GM18867 (cell line): Measurements from ENCODE around the gene THPO.

Experiments
- ATAC-seq: cut with Tn5 transposase; IDR thresholded peaks from one replicate; pipeline ENCODE4 v1.9.1; 2021; ENCODE audit warnings: mild to moderate bottlenecking, moderate library complexity; ENCODE audit not compliant: unreplicated experiment

THPO gene

DNA sequence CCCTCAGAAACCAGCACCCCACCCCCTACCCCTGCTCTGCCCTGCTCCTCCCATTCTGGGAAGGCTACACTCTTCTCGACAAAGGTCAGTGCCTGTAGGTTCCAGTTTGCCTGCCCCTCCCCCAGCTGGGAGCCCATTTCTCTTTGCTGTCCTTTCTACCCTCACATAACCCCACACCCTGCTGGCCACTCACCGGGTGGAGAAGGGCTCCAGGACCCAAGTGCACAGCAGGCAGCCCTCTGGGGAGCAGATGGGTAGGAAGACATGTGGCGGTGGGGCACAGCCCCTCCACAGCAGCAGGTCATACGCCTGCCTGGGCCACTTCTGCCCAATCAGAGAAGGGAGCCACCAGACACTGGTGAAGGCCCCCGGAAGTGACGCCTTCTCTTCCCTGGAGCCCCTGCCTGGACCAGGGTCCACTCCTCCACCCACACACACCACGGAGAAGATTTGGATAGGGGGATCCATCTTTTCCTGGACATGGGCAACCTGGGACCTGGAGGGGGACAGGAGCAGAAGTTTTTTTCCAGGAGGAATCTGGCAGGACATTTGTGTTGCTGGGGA, at the start of gene THPO:
Gene THPO, minus strand, starts transcription at position 326 of the 564 bp plus-strand sequence. CDS start 1,948 bp downstream, outside the sequence.
- ATAC-seq: no peak

DNA sequence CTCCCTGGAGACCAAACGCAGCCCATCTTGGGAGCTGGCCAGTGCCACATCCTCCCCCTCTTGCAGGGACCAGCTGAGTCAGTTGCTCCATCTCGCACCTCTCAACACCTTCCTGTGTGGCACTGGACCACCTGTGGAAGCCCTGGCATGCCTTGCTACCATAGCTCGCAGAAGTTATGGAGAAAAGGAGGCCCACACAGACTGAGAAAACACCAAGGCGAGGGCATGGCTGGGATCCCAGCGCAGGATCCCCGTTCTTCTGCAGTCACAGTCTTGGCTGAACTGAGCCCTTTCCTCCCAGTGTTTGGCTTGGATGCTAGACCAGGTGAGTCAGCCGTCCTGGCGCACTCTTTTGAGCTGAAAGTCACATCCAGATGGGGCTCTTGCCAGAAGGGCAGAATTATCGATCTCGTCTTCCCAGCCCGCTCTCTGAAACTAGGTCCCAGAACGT, 48.7 kb upstream of the THPO start:
- no peak for ATAC-seq

DNA sequence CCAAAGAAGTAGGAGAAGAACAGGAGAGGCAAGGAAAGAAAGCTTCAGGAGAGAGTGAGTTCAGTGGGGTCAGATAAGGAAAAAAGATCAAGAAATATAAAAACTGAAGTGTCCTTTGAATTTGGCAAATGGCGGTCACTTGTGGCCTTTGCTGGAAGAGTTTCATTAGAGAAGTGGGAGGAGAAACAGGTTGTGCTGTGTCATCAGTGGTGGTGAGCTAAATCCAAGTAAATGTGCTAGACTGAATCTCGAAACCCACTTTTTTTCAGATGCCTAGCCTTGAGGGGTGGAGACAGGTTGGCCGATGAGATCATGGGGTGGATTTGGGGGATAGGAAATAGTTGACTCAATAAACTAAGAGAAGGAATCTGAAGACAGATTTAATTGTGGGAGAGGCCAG, 45.6 kb upstream of the THPO start:
- no peak for ATAC-seq

DNA sequence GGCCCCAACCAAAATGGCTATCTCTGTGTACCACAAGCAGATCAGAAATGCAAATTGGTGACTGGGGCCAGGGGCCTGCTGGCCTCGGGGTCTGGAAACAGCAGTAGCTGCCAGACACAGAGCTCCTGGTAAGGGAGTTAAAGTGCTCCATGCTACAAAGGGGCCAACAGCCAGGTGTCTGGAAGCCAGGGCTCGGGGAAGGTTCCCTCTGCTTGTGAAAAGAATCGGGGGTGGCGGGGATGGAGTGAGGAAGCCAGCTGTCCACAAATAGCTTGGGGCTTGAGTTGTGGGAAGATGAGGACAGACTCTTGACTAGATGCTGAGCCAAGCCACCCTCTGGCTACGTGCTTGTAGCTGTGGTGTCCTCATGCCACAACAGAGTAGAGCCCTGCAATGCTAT, 41.2 kb upstream of the THPO start:
- no peak for ATAC-seq

- ATAC-seq: peak; percentile 90
These were observed 39.8 kb upstream of the THPO start for GRCh38 chr3:184417619-184418327.

DNA sequence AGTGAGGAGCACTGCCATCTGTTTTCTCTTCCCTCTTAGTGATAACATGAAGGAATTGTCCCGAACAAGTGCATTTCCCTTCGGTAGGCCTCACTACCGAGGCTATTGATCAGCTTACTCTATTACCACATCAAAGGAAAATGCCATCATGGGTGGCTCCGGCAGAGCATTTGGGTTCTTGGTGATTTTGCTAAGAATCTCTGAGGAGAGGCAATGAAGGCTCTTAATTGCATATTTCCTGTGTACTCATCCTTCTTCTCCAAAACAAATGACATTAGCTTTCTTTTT, 37.1 kb upstream of the THPO start:
- ATAC-seq: no peak

- ATAC-seq: no peak
These were observed 36.6 kb upstream of the THPO start for GRCh38 chr3:184414418-184415202.

DNA sequence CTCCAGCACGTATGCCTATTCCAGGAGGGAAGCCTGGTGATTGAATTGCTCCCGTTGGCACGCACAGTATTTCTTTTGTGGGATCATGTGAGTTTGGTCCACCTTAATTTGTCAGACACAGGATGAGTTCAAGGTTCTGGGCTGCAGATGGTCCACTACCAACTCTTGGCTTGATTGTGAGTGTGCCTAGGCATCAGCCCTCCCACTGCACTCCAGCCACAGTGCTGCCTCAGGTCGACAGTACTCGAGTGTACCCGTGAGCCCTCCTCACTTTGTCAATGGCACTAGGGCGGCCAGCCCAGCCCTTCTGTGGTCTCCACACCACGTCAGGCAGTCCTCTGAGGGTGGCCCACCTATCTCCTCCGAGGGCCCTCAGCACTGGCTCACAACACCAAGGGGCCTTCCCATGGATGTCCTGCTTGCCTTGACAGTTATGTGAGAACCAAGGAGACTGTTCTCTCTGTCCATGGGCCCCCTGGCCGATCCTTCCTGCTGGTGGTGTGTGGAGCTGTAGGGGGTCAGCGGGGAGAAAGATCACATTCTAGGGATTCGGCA, 32.0 kb upstream of the THPO start:
- no peak for ATAC-seq

GRCh38 chr3:184409331-184409926, 31.4 kb upstream of the THPO start:
- ATAC-seq: no peak

- no peak for ATAC-seq
These were observed 27.3 kb upstream of the THPO start for GRCh38 chr3:184405075-184406030.

DNA sequence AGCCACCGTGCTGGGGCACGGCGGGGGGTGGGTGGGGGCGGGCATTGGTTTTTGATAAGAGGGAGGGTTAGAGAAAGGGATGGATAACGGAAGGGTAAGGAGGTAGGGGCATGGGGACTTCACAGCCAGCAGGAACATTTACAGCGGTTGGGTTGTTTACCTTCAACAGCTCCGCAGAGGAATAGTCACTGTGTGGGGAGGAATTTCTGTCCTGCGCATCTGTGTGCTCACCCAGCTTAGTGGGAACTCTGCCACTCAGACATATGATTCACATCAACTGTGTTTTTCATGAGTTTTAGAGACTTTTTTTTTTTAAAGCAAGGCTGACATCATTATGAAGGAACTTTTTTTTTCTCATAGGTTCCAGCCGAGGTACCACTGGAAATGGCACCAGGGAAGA, 21.4 kb upstream of the THPO start:
- no peak for ATAC-seq

- no peak for ATAC-seq
These were observed 17.3 kb upstream of the THPO start for GRCh38 chr3:184395320-184395660.

DNA sequence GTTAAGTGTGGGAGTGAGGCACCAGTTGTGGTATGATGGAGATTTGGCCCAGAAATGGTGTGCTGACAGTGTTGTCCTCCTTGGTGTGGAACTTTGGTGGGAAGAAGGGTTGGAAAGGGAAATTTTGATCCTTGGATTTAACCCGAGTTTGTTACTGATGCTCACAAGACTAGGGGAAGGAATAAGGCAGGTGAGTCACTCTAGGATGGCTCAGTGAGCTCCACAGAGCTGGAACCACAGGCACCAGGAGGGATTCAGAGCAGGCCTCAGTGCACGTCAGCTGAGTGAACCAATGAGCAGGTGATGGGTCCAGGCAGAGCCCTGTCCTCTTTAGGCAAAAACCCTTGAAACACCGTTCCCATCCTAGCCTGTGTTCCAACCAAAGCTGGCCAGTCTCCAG, 13.3 kb upstream of the THPO start:
- no peak for ATAC-seq

DNA sequence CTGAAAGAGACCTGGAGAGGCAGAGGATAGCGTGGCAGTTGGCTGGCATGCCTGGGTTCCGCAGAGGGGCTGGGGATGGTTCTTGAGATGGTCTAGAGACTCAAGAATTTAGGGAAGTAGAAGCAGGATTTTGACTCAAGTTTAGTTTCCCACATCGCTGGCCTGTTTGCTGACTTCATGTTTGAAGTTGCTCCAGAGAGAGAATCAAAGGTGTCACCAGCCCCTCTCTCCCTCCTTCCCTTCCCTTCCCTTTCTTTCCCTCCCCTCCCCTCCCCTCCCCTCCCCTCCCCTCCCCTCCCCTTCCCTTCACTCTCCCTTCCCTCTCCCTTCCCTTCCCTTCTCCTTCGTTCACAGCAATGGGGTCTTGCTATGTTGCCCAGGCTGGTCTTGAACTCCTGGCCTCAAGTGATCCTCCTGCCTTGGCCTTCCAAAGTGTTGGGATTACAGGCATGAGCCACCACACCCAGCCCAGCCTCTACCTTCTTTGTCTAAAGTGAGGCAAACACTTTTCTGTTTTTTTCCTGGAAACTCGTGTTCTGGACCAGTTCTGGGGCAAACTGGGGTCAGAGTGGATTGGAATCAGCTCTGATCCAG, 12.0 kb upstream of the THPO start:
- no peak for ATAC-seq

DNA sequence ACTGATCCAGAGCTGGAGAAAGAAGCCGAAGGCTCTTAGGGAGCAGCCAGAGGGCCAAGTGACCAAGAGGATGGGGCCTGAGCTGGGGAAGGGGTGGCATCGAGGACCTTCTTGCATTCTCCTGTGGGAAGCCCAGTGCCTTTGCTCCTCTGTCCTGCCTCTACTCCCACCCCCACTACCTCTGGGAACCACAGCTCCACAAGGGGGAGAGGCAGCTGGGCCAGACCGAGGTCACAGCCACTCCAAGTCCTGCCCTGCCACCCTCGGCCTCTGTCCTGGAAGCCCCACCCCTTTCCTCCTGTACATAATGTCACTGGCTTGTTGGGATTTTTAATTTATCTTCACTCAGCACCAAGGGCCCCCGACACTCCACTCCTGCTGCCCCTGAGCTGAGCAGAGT, 11.4 kb upstream of the THPO start:
- ATAC-seq: no peak

DNA sequence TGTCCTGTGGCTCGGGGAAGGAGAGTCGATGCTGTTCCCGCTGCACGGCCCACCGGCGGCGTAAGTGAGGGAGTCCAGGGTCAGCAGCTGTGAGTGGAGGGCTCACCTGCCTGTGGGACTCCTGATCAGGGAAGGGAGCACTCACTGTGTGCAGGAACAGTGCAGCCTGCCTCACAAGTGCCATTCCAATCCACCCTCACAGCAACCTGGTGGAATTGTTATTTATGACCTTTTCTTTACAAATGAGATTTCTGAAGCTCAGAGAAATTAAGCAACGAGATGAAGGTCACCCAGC, 10.9 kb upstream of the THPO start:
- ATAC-seq: no peak

DNA sequence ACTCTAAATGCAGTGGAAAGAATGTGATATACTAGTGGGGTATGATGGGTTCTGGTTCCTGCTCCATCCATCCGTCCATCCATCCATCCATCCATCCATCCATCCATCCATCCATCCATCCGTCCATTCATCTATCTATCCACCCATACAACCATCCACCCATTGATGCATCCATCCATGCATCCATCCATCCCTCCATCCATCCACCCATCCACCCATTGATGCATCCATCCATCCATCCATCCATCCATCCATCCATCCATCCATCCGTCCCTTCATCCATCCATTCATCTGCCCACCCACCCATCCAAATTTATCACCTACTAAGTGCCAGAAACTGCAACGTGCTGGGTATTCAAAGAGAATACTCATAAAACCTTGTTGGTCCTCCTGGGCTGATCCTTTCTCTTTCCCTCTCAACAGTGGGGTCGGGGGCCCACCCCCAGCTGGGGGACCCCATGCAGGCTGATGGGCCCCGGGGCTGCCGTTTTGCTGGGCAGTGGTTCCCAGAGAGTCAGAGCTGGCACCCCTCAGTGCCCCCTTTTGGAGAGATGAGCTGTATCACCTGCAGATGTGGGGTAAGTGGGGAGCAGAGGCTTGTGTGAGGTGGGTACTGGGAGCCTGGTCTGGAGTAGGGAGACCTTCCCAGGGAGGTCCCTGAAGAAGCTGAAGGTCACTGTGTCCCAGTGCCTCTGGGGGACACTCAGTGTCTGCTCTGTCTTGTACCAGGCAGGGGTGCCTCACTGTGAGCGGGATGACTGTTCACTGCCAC, 10.3 kb upstream of the THPO start:
- no peak for ATAC-seq

DNA sequence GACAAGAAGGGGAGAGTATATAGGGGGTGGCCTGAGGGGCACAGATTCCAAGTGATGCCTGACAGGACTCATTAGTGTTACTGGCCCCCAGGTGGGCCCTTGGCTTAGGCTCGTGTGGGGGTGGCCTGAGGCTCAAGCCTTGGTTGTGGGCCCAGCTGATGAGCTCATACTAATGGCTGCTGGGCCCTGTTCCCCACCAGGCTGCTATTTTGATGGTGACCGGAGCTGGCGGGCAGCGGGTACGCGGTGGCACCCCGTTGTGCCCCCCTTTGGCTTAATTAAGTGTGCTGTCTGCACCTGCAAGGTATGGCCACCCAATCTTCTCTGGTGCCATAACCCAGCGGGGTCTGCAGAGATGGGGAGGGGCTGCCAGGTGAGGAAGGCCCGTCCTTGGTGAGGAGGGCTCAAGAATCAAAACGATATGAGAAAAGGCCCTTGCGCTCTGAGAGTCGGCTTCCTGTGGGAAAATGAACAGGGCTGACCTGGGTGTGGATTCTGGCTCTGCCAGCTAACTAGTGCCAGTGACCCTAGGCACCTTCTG, 9.2 kb upstream of the THPO start:
- ATAC-seq: no peak

DNA sequence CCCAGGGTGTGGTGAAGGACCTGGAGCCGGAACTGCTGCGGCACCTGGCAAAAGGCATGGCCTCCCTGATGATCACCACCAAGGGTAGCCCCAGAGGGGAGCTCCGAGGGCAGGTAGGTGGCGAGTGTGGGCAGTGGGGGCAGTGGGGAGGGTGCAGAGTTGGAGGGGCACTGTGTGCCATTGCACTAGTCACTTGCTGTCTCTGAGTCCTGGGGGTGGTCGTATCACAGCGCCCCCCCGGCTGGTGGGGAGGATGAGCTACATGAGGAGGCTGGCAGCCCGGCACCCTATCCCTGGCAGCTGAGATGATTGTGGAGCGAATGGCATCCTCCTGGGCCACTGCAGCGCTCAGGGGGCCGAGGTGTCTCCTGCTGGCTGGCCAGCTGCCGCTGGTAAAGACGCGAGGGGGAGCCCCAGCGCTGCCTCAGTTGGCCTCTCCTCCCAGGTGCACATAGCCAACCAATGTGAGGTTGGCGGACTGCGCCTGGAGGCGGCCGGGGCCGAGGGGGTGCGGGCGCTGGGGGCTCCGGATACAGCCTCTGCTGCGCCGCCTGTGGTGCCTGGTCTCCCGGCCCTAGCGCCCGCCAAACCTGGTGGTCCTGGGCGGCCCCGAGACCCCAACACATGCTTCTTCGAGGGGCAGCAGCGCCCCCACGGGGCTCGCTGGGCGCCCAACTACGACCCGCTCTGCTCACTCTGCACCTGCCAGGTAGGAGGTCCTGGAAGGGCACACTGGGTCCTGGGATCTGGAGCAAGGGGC, 8.2 kb upstream of the THPO start:
- no peak for ATAC-seq
